ENCODE results near the gene NEBL. TPM values are rescaled to one million over a fixed set of nuclear protein-coding genes. Genes with fewer than 3 reads are reported as not detected.

Gene NEBL
- total RNA-seq, 4 donors from 2014 or later, result 33.9 to 66.0 (median 53.4) TPM

DNA sequence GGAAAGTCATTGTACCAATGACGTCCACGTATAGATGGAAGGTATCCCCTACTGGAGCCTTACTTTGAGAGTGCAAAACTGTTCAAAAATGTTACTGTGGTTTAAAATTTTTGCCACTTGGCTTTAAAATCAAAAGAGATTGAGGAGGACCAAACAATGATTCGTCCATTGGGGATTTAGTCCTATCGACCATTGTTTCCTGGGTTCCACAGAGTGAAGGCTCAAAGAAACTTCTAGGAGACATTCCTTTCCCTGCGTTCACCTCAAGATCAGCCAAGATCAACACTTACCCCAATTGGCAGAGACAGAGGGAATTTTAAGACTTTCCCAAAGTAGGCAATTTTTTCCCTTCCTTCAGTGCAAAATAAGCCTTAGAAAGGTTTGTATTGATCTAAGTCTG, 152.3 kb downstream of the NEBL start:
- Histone ChIP-seq H3K4me3 (no peak overlapping the region), H3K27me3 (no peaks in the 10 kb centered on the region), H3K36me3 (no peaks in the 10 kb centered on the region), H3K9me3 (no peaks in the 10 kb centered on the region), H3K27ac (no peak overlapping the region), H3K4me1 (no peaks in the 10 kb centered on the region)
- 71 to 78% methylated on average over 5 of the region's 5 CpGs for WGBS, 2 donors
- intact Hi-C loops (cut with DNase I), result no loop called here
- TF ChIP-seq POLR2A (IDR thresholded peaks at IDR 0.05), result no peak
- TF ChIP-seq, protein P1, sequence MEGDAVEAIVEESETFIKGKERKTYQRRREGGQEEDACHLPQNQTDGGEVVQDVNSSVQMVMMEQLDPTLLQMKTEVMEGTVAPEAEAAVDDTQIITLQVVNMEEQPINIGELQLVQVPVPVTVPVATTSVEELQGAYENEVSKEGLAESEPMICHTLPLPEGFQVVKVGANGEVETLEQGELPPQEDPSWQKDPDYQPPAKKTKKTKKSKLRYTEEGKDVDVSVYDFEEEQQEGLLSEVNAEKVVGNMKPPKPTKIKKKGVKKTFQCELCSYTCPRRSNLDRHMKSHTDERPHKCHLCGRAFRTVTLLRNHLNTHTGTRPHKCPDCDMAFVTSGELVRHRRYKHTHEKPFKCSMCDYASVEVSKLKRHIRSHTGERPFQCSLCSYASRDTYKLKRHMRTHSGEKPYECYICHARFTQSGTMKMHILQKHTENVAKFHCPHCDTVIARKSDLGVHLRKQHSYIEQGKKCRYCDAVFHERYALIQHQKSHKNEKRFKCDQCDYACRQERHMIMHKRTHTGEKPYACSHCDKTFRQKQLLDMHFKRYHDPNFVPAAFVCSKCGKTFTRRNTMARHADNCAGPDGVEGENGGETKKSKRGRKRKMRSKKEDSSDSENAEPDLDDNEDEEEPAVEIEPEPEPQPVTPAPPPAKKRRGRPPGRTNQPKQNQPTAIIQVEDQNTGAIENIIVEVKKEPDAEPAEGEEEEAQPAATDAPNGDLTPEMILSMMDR (IDR thresholded peaks at IDR 0.05), result no peak
- DNase-seq, result no peak

DNA sequence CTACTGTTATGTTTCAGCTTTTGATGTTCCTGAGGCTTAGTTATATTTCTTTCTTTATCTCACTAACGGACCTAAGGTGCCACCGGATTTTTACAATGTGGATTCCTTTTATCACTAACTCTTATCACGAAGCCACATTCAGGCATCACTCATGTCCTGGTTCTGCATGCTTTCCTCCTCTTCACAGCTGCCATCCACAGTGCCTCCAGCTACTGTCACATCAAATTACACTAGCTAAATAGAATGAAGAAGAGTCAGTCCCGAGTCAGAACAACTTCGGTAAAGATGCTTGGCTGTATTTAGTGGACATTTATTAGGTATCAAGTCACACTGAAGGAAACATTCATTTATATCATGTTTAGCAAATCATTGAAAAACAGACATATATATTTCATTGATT, 153.2 kb downstream of the NEBL start:
- Histone ChIP-seq H3K27ac (no peak overlapping the region), H3K9me3 (no peaks in the 10 kb centered on the region), H3K36me3 (no peaks in the 10 kb centered on the region), H3K27me3 (no peaks in the 10 kb centered on the region), H3K4me1 (no peaks in the 10 kb centered on the region), H3K4me3 (no peak overlapping the region)
- intact Hi-C loops (cut with DNase I), result no loop called here
- TF ChIP-seq POLR2A (IDR thresholded peaks at IDR 0.05), result no peak
- TF ChIP-seq, protein P1 (IDR thresholded peaks at IDR 0.05), result no peak
- WGBS, 2 donors, result 75 to 81% methylated on average over 5 of the region's 5 CpGs
- DNase-seq, result no peak

DNA sequence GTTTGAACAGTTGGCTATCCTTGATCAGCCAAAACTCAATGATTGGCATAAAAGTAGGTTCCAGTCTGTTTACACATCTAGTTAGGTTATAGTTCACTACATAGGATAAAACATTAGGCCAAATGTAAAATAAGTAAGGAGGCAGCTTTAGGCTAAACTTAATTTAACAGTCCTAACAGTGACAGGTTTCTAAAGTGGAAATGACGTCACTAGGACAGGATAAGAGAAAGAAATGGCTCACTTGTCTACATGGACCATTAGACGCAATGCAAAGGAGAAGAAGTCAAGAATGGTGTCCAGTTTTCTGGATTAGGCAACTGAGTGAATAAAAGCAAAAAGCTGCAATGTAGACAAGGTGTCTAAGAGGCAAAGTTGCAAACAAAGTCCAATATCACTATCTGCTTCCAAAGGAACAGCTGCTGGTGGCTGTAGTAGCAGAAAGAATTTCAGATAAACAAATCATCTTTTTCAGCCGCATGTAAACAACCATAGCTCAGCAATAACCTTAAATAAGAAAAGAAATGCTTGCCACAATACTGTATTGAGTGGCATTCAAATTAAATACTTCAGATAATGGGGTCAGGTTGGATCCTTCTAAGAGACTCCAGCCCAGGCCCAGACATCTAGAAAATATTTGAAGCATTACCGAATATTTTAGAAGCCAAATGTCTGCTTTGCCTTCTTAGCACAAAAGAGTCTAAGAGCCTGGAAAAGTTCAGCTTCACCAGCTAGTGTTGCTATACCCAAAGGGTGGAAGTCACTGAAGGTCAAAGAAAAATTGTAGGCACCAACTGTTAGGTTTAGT, 154.2 kb downstream of the NEBL start:
- H3K27ac ChIP-seq, result no peak overlapping the region
- no peaks in the 10 kb centered on the region for H3K4me1 ChIP-seq
- no peaks in the 10 kb centered on the region for H3K9me3 ChIP-seq
- H3K27me3 ChIP-seq, result no peaks in the 10 kb centered on the region
- WGBS, 2 donors, result 55 to 68% methylated on average over 4 of the region's 4 CpGs
- intact Hi-C loops (cut with DNase I), result no loop called here
- no peak for DNase-seq
- TF ChIP-seq POLR2A (IDR thresholded peaks at IDR 0.05), result no peak
- TF ChIP-seq, protein P1 (IDR thresholded peaks at IDR 0.05), result no peak
- no peak overlapping the region for H3K4me3 ChIP-seq
- H3K36me3 ChIP-seq, result no peaks in the 10 kb centered on the region

DNA sequence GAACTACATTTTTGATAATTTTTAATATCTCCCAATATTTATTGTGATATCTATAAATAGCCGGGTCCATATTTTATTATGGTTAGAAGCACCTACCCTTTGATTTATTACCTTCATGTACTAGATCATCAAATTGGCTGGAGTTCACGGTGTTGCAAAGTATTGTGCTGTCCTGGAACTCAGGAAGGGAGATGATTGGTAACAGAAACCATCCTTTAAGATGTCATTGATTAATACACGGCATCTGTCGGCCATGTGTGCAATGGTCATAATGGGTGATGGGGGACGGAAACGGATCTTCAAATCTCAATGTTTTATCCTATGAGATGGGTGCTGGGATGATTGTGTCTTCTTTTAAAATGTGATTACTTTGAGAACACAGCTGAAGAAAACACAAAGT, 157.0 kb downstream of the NEBL start:
- 64 to 81% methylated on average over 6 of the region's 6 CpGs for WGBS, 2 donors

DNA sequence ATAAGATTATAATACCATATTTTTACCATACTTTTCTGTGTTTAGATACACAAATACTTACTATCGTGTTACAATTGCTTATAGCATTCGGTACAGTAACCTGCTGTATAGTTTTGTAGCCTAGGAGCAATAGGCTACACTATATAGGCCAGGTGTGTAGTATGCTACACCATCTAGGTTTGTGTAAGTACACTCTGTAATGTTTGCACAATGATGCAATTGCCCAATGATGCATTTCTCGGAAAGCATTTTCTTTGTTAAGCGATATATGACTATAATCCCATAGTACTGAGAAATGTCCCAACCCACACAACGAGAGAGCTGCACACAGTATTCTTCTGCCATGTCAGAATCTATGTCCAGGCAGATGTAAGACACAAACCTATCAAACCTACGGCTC, 160.0 kb downstream of the NEBL start:
- 63 to 70% methylated on average over 6 of the region's 6 CpGs for WGBS, 2 donors
- no peak for TF ChIP-seq POLR2A (IDR thresholded peaks at IDR 0.05)
- TF ChIP-seq, protein P1 (IDR thresholded peaks at IDR 0.05), result no peak
- no peak for DNase-seq
- H3K36me3 ChIP-seq, result no peaks in the 10 kb centered on the region
- no peaks in the 10 kb centered on the region for H3K27me3 ChIP-seq
- no peaks in the 10 kb centered on the region for H3K9me3 ChIP-seq
- no peaks in the 10 kb centered on the region for H3K4me1 ChIP-seq
- no peak overlapping the region for H3K27ac ChIP-seq
- intact Hi-C loops (cut with DNase I), result no loop called here
- H3K4me3 ChIP-seq, result no peak overlapping the region

More for the DNA sequence above, 157.0 kb downstream of the NEBL start:
- TF ChIP-seq POLR2A (IDR thresholded peaks at IDR 0.05), result no peak
- TF ChIP-seq, protein P1 (IDR thresholded peaks at IDR 0.05), result no peak
- no peaks in the 10 kb centered on the region for H3K27me3 ChIP-seq
- no peaks in the 10 kb centered on the region for H3K9me3 ChIP-seq
- H3K4me3 ChIP-seq, result no peak overlapping the region
- no peaks in the 10 kb centered on the region for H3K4me1 ChIP-seq
- no peaks in the 10 kb centered on the region for H3K36me3 ChIP-seq
- intact Hi-C loops (cut with DNase I), result no loop called here
- no peak for DNase-seq
- no peak overlapping the region for H3K27ac ChIP-seq

Small RNA genes within 50 kb of the gene (small RNA-seq; reads per million reads assigned to genes)
- gene AL157398.1 (0 reads per million in 4 donors), gene MTND1P21 (0 reads per million in 4 donors)
